Measurements from ENCODE around the gene ENTPD5.
A peak's percentile ranks its signal among the peaks of the same experiment; 100 is the strongest.
"Not testable (repeated sequence)": the region's sequence is repeated elsewhere in the genome, so short reads cannot be mapped to it uniquely, and the experiment has no call there.

The ENTPD5 gene

GRCh38 chr14:73995977-73996378 is 23.1 kb downstream of the ENTPD5 start:
- in situ Hi-C loops (cut with HindIII; ENCODE audit: low sequenced_read_pairs), result no loop called here
- no peak for TF ChIP-seq CTCF (IDR thresholded peaks at IDR 0.05; ENCODE audit: low read depth, low read length)

GRCh38 chr14:73994926-73995325 is 24.2 kb downstream of the ENTPD5 start:
- in situ Hi-C loops (cut with HindIII; ENCODE audit: low sequenced_read_pairs); DNase-seq (ENCODE audit: low read depth, low spot score); H3K4me3 ChIP-seq (ENCODE audit: low read depth, low read length): not testable (repeated sequence)

More at GRCh38 chr14:73995977-73996378, 23.1 kb downstream of the ENTPD5 start:
- DNase-seq (ENCODE audit: low read depth, low spot score), result no peak
- no peak overlapping the region for H3K4me3 ChIP-seq (ENCODE audit: low read depth, low read length)

GRCh38 chr14:73991092-73991491 is 28.0 kb downstream of the ENTPD5 start:
- no peak for TF ChIP-seq CTCF (IDR thresholded peaks at IDR 0.05; ENCODE audit: low read depth, low read length)
- H3K4me3 ChIP-seq (ENCODE audit: low read depth, low read length), result no peak overlapping the region
- in situ Hi-C loops (cut with HindIII; ENCODE audit: low sequenced_read_pairs), result no loop called here
- DNase-seq (ENCODE audit: low read depth, low spot score), result no peak

- H3K4me3 ChIP-seq (ENCODE audit: low read depth, low read length); DNase-seq (ENCODE audit: low read depth, low spot score); in situ Hi-C loops (cut with HindIII; ENCODE audit: low sequenced_read_pairs): not testable (repeated sequence)
Measured at GRCh38 chr14:73988656-73989055, 30.4 kb downstream of the ENTPD5 start.

GRCh38 chr14:73988065-73988464 is 31.0 kb downstream of the ENTPD5 start:
- TF ChIP-seq CTCF (IDR thresholded peaks at IDR 0.05; ENCODE audit: low read depth, low read length), result no peak
- no peak overlapping the region for H3K4me3 ChIP-seq (ENCODE audit: low read depth, low read length)
- in situ Hi-C loops (cut with HindIII; ENCODE audit: low sequenced_read_pairs), result no loop called here
- no peak for DNase-seq (ENCODE audit: low read depth, low spot score)

- in situ Hi-C loops (cut with HindIII; ENCODE audit: low sequenced_read_pairs), result no loop called here
- peak; percentile 68 for DNase-seq (ENCODE audit: low read depth, low spot score)
- no peak overlapping the region for H3K4me3 ChIP-seq (ENCODE audit: low read depth, low read length)
- TF ChIP-seq CTCF (IDR thresholded peaks at IDR 0.05; ENCODE audit: low read depth, low read length), result no peak
Measured at GRCh38 chr14:73977896-73978295, 41.2 kb downstream of the ENTPD5 start.

- no peak for DNase-seq (ENCODE audit: low read depth, low spot score)
- no peak for TF ChIP-seq CTCF (IDR thresholded peaks at IDR 0.05; ENCODE audit: low read depth, low read length)
- in situ Hi-C loops (cut with HindIII; ENCODE audit: low sequenced_read_pairs), result no loop called here
- H3K4me3 ChIP-seq (ENCODE audit: low read depth, low read length), result no peak overlapping the region
Measured at GRCh38 chr14:73976125-73976524, 43.0 kb downstream of the ENTPD5 start.

GRCh38 chr14:73973497-73973896 is 45.6 kb downstream of the ENTPD5 start:
- TF ChIP-seq CTCF (IDR thresholded peaks at IDR 0.05; ENCODE audit: low read depth, low read length), result no peak
- H3K4me3 ChIP-seq (ENCODE audit: low read depth, low read length), result no peak overlapping the region
- in situ Hi-C loops (cut with HindIII; ENCODE audit: low sequenced_read_pairs), result no loop called here

More at GRCh38 chr14:73973497-73973896, 45.6 kb downstream of the ENTPD5 start:
- DNase-seq (ENCODE audit: low read depth, low spot score), result no peak

Measured in astrocyte of the spinal cord (primary cell).